NCI-H69 (cell line): Measurements from ENCODE around the gene BARD1.
"Not testable (repeated sequence)": the region's sequence is repeated elsewhere in the genome, so short reads cannot be mapped to it uniquely, and the experiment has no call there.

Source experiments
- DNase-seq: peaks from one replicate; lab custom pipeline; 2025; lab: John Stamatoyannopoulos, UW

BARD1 gene

GRCh38 chr2:214808981-214809750, at the start of gene BARD1:
BARD1 (minus strand) TSS chr2:214809683; CDS start chr2:214809569, 114 bp downstream.
- DNase-seq: peak; percentile 60

GRCh38 chr2:214856137-214856536, 46.7 kb upstream of the BARD1 start:
- DNase-seq: no peak

DNA sequence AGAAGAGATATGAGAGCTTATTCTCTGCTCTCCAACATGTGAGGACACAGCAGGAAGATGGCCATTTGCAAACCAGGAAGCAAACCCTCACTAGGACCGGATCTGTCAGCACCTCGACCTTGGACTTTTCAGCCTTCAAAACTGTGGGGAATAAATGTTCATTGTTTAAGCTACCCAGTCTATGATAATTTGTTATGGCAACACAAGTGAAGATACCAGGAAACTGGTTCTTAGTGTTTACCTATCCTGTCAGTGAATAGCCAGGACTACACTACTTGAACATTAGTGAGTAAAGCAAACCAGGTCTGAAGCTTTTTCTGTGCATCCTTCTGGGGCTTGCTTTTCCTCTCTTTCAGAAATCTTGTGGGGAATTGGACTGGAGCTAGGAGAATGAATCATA, 44.4 kb upstream of the BARD1 start:
- no peak for DNase-seq

DNA sequence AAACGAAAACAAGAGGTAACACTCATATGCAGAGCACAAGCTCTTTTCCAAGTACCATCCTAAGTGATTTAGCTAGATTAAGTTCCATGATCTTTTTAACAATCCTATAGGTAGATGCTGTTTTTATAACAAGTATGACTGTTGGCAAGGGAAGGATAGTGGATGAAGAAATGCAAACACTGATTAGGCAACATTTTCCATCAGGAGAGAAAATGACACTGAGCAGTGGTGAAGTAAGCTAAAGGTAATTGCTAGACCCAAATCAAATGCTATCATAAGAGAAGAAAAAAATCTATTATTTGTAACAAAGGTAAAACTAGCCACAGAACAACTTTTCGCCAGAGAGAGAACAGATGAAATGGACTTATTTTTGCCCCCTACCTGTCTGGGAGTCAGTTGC, 34.3 kb upstream of the BARD1 start:
- no peak for DNase-seq

DNA sequence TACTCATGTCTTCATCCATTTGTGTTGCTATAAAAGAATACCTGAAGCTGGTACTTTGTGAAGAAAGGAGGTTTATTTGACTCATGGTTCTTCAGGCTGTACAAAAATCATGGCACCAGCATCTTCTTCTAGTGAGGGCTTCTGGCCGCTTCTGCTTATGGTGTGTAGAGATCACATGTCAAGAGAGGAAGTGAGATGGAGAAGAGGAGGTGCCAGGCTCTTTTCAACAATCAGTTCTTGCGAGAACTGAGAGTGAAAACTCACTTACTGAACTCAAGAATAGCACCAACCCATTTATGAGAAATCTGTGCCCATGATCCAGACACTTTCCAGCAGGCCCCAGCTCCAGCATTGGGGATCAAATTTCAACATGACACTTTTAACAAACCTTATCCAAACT, 30.0 kb upstream of the BARD1 start:
- DNase-seq: no peak

DNA sequence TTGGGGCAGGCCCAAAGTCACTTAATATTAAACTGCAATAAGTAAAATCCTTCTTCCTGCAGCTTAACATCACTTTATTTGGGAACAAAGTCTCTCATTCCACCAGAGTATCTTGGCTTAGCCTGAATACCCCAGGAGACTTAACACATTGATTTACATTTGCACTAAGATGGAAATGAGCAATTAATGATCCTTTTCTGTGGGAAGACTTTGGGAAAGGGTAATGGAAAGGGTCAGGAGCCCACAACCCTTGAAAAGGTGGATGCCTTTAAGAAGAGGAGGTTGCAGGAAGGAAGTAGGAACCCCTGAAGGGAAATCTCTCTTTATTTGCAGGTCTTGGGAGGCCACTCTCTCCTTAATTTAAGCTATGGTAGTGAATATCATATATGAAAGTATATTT, 28.0 kb upstream of the BARD1 start:
- DNase-seq: no peak

GRCh38 chr2:214836568-214836967, 27.1 kb upstream of the BARD1 start:
- DNase-seq: no peak

GRCh38 chr2:214830794-214831346, 21.4 kb upstream of the BARD1 start:
- peak; percentile 36 for DNase-seq

DNA sequence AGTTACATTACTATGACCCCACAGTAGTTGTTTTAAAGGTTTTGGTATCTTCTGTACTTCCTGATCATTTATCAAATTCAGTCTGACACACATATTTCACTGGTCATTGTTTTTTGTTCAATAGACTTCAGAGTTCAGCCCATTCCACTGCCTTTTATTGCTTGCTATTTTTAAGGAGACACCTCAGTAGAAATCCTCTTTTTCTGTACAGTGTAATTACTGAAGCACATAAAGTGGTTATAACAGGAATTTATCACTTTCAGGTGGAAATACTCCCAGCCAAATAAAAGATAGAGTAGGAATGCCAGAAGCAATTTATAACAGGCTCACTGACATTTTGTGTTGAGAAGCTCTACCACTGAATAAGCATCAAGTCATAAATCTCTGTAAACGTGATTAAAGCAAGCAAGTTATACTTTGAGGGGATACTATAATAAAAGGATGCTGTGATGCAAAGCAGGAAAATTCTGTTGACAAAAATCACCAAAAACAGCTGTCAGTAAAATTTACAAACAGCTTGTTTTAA, 6.6 kb upstream of the BARD1 start:
- no peak for DNase-seq

DNA sequence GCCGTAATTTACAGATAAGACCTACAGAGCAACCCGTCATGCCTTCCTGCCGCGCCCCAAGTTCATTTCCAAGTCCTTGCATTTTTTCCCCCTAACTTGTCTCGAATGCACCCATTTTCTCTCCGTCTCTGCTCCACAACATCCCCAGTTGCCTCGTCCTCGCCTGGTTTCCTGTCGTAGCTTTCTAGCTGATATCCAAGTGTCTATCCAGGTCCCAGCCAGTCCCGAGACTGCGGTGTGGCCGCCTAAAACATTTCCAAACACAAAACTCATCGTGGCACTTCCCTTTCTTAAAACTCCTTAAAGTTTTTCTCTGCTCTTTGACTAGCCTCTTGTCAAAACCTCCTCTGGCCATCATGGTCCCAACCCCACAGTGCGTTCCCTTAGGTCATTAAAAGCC, 1.2 kb upstream of the BARD1 start:
- peak; percentile 22 for DNase-seq

DNA sequence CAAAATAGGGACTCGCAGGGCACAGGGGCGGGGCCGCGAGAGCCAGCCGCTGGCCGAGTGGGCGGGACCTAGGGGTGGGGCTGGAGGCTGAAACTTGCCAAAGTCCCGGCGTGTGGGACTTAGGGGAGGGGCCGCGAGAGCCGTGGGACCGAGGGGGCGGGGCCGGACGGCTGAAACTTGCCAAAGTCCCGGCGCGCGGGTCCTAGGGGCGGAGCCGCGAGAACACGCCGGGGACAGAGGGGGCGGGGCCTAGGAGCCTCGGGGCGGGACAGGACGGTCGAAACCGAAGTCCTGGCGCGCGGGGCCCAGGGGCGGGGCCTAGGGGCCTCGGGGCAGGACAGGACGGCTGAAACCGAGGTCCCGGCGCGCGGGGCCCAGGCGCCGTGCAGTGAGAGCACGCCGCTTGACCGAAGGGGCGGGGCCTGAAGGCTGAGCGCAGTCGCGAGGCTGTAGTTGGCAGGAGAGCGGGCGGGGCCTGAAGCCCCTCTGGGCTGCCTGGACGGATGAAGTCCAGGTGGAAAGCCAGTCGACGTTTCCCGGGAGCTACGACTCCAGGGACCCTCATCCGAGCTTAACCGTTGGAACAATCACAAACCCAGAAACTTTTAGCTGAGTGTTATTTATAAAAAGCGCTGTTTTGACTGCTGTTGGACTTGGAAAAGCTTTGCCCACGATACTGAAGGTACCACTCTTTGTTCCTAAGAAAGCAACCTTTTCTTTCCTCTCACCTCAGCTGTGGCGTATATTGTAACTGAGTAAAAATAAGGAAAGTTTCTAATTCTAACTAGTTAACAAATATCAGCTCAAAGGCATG, 475 bp upstream of the BARD1 start:
- peak; percentile 92 for DNase-seq

DNA sequence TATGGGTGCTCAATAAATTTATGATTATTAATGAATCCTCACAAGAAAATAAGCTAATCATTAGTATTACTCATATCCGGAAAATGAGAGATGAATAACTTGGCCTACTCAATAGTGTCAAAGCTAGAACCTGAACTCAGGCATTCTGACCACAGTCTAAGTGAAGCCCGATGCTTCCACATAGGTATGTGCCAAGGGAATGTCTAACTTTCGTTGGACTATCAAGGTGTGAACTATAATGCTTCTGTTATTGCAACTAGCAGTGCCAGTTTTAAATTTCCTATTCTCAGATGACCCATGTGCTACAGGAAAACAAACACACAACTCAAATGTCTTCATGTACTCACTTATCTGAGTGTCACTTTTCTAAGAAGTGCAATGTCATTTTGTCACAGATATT, 1.8 kb downstream of the BARD1 start:
- peak; percentile 3 for DNase-seq

- DNase-seq: no peak
Measured at GRCh38 chr2:214801768-214802397, 7.6 kb downstream of the BARD1 start.

DNA sequence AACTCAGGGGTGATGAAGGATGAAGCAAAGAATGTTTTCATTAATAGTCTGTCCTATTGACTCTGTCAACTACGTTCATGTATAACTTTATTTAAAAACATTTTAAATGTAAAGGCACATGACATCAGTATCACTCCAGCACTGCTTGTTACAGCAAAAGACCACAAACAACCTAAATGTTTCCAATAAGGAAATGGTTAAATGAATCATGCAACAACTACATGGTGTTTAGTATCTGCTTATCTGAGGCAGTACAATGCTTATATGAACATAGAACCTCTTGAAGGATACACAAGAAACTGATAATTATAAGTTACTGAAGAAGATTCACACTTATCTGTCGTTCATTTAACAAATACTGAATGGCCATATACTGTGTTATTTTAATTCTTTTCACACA, 8.4 kb downstream of the BARD1 start:
- no peak for DNase-seq

DNA sequence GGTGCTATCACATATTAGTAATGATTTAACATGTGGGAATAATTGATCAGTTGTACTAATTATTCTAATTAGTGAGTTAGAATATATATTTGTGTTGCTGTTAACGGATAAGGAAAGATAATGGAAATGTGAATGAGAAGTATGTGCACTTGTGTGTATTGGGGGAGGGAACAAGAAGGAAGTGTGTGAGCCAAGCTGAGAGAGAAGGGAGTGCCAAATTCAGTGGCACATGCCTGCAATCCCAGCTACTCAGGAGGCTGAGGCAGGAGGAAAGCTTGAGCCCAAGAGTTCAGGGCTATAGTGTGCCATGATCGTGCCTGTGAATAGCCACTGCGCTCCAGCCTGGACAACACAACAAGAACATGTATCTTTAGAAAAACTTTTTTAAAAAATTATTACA, 9.3 kb downstream of the BARD1 start:
- no peak for DNase-seq

DNA sequence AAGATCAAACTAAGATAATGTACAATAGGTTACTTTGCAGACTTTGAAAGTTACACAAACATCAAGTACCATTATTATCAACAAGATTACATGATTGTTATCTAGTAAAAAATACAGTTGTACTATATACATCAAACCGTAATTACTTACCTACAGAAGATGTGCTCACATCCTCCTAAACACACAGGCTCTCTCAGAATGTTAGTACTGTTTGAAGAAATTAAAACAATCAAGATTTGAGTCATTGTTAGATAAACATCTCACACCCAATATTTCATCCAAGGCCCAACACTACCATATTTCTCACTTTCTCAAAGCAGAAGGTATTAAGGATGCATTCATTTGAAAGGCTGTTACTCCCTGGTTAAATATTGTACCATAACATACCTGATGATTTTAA, 12.6 kb downstream of the BARD1 start:
- DNase-seq: no peak

GRCh38 chr2:214783181-214783580, 26.3 kb downstream of the BARD1 start:
- not testable (repeated sequence) for DNase-seq

- no peak for DNase-seq
Measured at GRCh38 chr2:214782671-214783070, 26.8 kb downstream of the BARD1 start.

DNA sequence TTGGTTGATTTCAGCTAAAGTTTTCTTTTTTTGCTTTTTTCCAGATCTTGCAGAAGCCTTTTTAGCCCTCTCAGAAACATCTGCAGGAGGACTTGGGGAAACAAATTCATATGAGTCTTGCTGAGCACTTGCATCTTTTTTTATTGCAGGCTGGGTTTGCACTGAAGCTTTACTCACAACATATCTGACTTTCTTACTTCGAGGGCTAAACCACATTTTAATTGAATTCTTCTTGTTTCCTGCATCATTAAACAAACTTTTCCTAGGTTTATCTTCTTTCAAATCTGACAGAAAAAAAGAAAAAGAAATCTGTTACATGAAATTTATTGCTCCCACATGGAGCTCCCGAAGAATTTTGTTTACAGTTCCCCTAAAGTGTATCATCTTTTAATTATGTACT, 28.3 kb downstream of the BARD1 start:
- DNase-seq: no peak

- no peak for DNase-seq
Measured at GRCh38 chr2:214775971-214776370, 33.5 kb downstream of the BARD1 start.

DNA sequence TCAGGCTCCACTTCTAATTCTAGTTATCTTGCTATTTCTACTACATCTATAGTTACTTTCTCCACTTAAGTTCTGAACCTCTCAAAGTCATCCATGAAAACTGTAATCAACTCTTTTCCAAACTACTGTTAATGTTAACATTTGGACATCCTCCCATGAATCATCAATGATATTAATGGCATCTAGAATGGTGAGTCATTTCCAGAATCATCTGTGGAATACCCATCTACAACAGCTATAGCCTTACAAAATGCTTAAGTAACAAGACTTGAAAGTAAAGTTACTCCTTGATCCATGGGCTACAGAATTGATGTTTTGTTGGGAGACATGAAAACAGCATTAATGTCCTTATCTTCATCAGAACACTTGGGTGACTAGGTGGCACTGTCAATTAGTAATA, 35.4 kb downstream of the BARD1 start:
- DNase-seq: no peak

DNA sequence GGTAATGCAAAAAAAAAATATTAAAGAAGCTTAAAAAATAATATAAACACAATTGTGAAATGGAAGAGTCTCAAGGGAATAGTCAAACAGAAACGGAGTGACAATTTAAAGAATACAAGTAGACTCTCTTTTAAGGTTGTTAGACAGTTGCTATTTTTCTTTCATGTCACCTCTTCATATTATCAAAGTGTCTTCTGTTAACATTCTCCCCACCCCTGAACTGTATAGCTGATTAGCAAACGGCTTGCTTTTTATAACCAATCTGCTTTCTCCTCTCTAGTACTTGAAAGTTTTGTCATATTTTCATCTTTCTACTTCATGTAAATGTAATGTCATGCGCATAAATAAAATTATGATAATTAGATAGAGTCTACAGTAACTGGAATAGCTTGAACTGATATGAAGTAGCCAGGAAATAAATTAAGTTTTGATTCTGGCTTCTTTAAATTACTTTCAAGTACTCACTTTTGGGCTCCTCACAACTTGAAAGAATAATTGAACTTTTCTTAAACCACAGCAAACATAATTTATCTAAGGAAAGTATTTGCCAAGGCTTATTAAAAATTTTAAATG, 37.0 kb downstream of the BARD1 start:
- no peak for DNase-seq
